Nephron progenitor cell (in vitro differentiated cells): Measurements from ENCODE around the gene ZBED3.

Experiments
- DNase-seq: peaks from one replicate; pipeline ENCODE4 v3.0.0; 2021
- H3K27ac Mint-ChIP-seq: 2 replicates; pipeline ENCODE4 v1.8.0; 2021; ENCODE audit warnings: mild to moderate bottlenecking, moderate library complexity, mixed read lengths
- H3K27me3 Mint-ChIP-seq: 2 replicates; pipeline ENCODE4 v1.8.0; 2021; ENCODE audit warnings: mild to moderate bottlenecking, low read depth, mixed read lengths; ENCODE audit not compliant: poor library complexity
- H3K36me3 Mint-ChIP-seq: 2 replicates; pipeline ENCODE4 v1.8.0; 2021; ENCODE audit warnings: low read depth, mixed read lengths
- H3K4me1 Mint-ChIP-seq: 2 replicates; pipeline ENCODE4 v1.8.0; 2021; ENCODE audit warnings: mixed read lengths
- H3K4me3 Mint-ChIP-seq: 2 replicates; pipeline ENCODE4 v1.8.0; 2021; ENCODE audit warnings: mild to moderate bottlenecking, moderate library complexity, mixed read lengths
- H3K9me3 Mint-ChIP-seq: 2 replicates; pipeline ENCODE4 v1.8.0; 2021; ENCODE audit warnings: mild to moderate bottlenecking, moderate library complexity, mixed read lengths
- TF ChIP-seq, protein P1 (sequence below): fragments of 200-600 bp; sonication (generic); IDR thresholded peaks from 2 replicates; pipeline ENCODE4 v1.5.0; 2021; ENCODE audit warnings: antibody characterized with exemption

ZBED3 gene

DNA sequence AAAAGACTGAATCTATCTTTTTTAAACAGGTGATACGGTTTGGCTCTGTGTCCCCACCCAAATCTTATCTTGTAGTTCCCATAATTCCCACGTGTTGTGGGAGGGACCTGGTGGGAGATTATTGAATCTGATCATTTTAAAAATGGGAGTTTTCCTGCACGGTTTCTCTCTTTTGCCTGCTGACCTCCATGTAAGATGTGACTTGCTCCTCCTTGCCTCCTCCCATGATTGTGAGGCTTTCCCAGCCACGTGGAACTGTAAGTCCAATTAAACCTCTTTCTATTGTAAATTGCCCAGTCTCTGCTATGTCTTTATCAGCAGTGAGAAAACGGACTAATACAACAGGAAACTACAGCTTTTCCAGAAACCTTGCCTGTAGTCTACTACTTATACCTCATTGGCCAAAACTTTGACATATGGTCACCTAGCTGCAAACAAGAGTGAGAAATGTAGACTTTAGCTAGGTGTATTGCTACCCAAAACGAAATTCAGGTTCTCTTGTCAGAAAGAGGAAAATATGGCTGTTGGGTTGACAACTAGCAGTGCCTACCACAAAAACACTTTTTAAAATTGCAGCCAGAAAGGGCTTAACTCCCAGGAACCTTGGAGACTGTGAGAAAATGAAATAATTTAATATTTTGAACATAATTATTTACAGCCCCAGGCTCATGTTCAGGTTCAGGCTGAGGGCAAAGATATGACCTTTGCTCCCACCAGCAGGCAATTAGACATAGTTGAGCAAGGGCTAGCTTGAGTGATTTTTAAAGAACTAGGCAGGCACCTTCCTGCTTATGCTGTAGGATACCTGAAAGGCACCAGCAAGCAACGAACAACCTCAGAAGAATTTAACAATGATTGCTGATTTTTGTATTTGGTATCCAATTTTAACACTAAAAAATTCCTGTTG, 64.3 kb downstream of the ZBED3 start:
- TF ChIP-seq, protein P1, sequence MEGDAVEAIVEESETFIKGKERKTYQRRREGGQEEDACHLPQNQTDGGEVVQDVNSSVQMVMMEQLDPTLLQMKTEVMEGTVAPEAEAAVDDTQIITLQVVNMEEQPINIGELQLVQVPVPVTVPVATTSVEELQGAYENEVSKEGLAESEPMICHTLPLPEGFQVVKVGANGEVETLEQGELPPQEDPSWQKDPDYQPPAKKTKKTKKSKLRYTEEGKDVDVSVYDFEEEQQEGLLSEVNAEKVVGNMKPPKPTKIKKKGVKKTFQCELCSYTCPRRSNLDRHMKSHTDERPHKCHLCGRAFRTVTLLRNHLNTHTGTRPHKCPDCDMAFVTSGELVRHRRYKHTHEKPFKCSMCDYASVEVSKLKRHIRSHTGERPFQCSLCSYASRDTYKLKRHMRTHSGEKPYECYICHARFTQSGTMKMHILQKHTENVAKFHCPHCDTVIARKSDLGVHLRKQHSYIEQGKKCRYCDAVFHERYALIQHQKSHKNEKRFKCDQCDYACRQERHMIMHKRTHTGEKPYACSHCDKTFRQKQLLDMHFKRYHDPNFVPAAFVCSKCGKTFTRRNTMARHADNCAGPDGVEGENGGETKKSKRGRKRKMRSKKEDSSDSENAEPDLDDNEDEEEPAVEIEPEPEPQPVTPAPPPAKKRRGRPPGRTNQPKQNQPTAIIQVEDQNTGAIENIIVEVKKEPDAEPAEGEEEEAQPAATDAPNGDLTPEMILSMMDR: no peak
- DNase-seq: no peak
- H3K27me3 Mint-ChIP-seq: peaks cover 40% of the 10 kb centered on the region
- H3K9me3 Mint-ChIP-seq: peaks cover 24% of the 10 kb centered on the region
- peaks cover 6% of the 10 kb centered on the region for H3K4me1 Mint-ChIP-seq
- peaks cover 7% of the 10 kb centered on the region for H3K36me3 Mint-ChIP-seq
- H3K4me3 Mint-ChIP-seq: no peak overlapping the region
- H3K27ac Mint-ChIP-seq: no peak overlapping the region
